GM21515 (cell line): ENCODE results near the gene OR2A2.

Experiments
- ATAC-seq: cut with Tn5 transposase; IDR thresholded peaks from one replicate; pipeline ENCODE4 v1.9.1; 2021; ENCODE audit not compliant: unreplicated experiment

The OR2A2 gene

GRCh38 chr7:144134116-144134515 lies 24.7 kb downstream of the OR2A2 start:
- ATAC-seq: no peak

- no peak for ATAC-seq
Measured at GRCh38 chr7:144137501-144137900, 28.1 kb downstream of the OR2A2 start.

- ATAC-seq: no peak
Measured at GRCh38 chr7:144142187-144142586, 32.8 kb downstream of the OR2A2 start.

- ATAC-seq: no peak
Measured at GRCh38 chr7:144144426-144144825, 35.0 kb downstream of the OR2A2 start.

- ATAC-seq: no peak
Measured at GRCh38 chr7:144148224-144148827, 38.9 kb downstream of the OR2A2 start.

- no peak for ATAC-seq
Measured at GRCh38 chr7:144158861-144159260, 49.5 kb downstream of the OR2A2 start.
